Natural killer cell (primary cell): ENCODE data around the gene CGB1. TPM values are rescaled to one million over a fixed set of nuclear protein-coding genes. Genes with fewer than 3 reads are reported as not detected.

Experiments used
- ATAC-seq, 3 donors: fragments of 150-1000 bp in 2 of 3; fragments of 200-7000 bp in 1 of 3; cut with Tn5 transposase; 1 replicate in 1 of 3; 2 replicates in 2 of 3; pipeline ENCODE4 v1.10.0; 2021; ENCODE audit warnings: mild to moderate bottlenecking in 2 of 3, moderate library complexity in 2 of 3
- DNase-seq, 2 donors: peaks; one replicate each; pipeline versions ENCODE4 v3.0.0 to v3.0.0-alpha.2; 2013 to 2021; ENCODE audit warnings: mixed read lengths in 1 of 2
- H3K27ac ChIP-seq: one replicate; pipeline ENCODE4 v1.5.1; 2013; ENCODE audit warnings: mild to moderate bottlenecking, low read length
- H3K27me3 ChIP-seq: one replicate; pipeline ENCODE4 v1.6.1; 2013; ENCODE audit warnings: low read length; ENCODE audit not compliant: control insufficient read depth, insufficient read depth
- H3K36me3 ChIP-seq: one replicate; pipeline ENCODE4 v1.6.1; 2013; ENCODE audit warnings: low read length; ENCODE audit not compliant: control insufficient read depth, insufficient read depth
- H3K4me1 ChIP-seq: one replicate; pipeline ENCODE4 v1.6.1; 2013; ENCODE audit warnings: low read length; ENCODE audit not compliant: control insufficient read depth, insufficient read depth
- H3K4me3 ChIP-seq: one replicate; pipeline ENCODE4 v1.5.1; 2013; ENCODE audit warnings: low read length
- H3K9me3 ChIP-seq: one replicate; pipeline ENCODE4 v1.6.1; 2013; ENCODE audit warnings: low read length; ENCODE audit not compliant: control insufficient read depth, insufficient read depth
- H3K27ac Mint-ChIP-seq, 2 donors: one replicate each; pipeline ENCODE4 v1.8.0; 2022; ENCODE audit warnings: mild to moderate bottlenecking in 2 of 2, mixed read lengths in 2 of 2, moderate library complexity in 1 of 2
- H3K27me3 Mint-ChIP-seq, 2 donors: one replicate each; pipeline ENCODE4 v1.8.0; 2022; ENCODE audit warnings: low read depth in 2 of 2, mixed read lengths in 2 of 2
- H3K36me3 Mint-ChIP-seq: one replicate; pipeline ENCODE4 v1.8.0; 2022; ENCODE audit warnings: mixed read lengths
- H3K4me1 Mint-ChIP-seq, 2 donors: one replicate each; pipeline ENCODE4 v1.8.0; 2022; ENCODE audit warnings: mixed read lengths in 2 of 2
- H3K4me3 Mint-ChIP-seq: one replicate; pipeline ENCODE4 v1.8.0; 2022; ENCODE audit warnings: mild to moderate bottlenecking, moderate library complexity, mixed read lengths
- H3K9me3 Mint-ChIP-seq, 2 donors: one replicate each; pipeline ENCODE4 v1.8.0; 2022; ENCODE audit warnings: mixed read lengths in 2 of 2
- WGBS: methylation state at CpG from one replicate; pipeline ENCODE4 v1.1.7; 2013; ENCODE audit warnings: missing lambda C conversion rate; ENCODE audit not compliant: insufficient coverage; 5-methylcytosine and 5-hydroxymethylcytosine counted together
- intact Hi-C: fragments of 100-400 bp; cut with micrococcal nuclease; formaldehyde crosslinking; loops from one replicate; pipeline ENCODE4 v1.14.2; 2022
- total RNA-seq, 4 donors: library from RNA; stranded (reverse); fragments of 120-200 nt in 1 of 4; gene quantifications; one replicate each; pipeline versions ENCODE4 v1.2.3 to v1.2.4, GENCODE V29; 2013 to 2022
- TF ChIP-seq, protein P1 (sequence below): fragments of 200-600 bp; IDR thresholded peaks from one replicate; pipeline ENCODE4 v1.8.0; 2022; ENCODE audit warnings: antibody characterized with exemption

Gene CGB1
- total RNA-seq, 3 donors from 2014 or later (not counting 1 experiment from before 2014, with no cell fraction given), result not detected

DNA sequence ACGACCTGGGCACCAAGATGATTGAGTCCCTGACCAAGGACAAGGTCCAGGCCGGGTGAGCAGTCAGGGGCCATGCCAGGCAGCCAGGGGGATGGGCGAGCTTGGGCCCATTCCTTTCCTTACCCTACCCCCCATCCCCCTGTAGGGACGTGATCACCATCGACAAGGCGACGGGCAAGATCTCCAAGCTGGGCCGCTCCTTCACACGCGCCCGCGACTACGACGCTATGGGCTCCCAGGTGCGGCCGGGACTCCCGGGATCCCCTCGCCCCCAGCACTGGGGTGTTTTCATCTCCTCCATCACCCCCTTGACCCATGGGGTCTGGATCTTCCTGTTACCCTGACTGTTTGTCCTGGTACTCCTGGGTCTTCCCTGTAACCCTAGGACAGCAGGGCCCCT lies 26.9 kb downstream of the CGB1 start:
- peaks cover 45% of the 10 kb centered on the region for H3K36me3 ChIP-seq
- DNase-seq (no peak), ATAC-seq (no peak)
- no peaks in the 10 kb centered on the region for H3K27me3 ChIP-seq
- no peaks in the 10 kb centered on the region for H3K27me3 Mint-ChIP-seq
- H3K9me3 Mint-ChIP-seq, result no peaks in the 10 kb centered on the region
- no peak overlapping the region for H3K4me3 Mint-ChIP-seq
- 95% methylated on average over 18 of the region's 18 CpGs for WGBS
- no peak overlapping the region for H3K27ac Mint-ChIP-seq
- no peak overlapping the region for H3K27ac ChIP-seq
- H3K4me1 ChIP-seq, result no peaks in the 10 kb centered on the region
- H3K4me1 Mint-ChIP-seq, result no peaks in the 10 kb centered on the region
- no peak overlapping the region for H3K4me3 ChIP-seq
- intact Hi-C loops, result no loop called here
- TF ChIP-seq, protein P1, sequence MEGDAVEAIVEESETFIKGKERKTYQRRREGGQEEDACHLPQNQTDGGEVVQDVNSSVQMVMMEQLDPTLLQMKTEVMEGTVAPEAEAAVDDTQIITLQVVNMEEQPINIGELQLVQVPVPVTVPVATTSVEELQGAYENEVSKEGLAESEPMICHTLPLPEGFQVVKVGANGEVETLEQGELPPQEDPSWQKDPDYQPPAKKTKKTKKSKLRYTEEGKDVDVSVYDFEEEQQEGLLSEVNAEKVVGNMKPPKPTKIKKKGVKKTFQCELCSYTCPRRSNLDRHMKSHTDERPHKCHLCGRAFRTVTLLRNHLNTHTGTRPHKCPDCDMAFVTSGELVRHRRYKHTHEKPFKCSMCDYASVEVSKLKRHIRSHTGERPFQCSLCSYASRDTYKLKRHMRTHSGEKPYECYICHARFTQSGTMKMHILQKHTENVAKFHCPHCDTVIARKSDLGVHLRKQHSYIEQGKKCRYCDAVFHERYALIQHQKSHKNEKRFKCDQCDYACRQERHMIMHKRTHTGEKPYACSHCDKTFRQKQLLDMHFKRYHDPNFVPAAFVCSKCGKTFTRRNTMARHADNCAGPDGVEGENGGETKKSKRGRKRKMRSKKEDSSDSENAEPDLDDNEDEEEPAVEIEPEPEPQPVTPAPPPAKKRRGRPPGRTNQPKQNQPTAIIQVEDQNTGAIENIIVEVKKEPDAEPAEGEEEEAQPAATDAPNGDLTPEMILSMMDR, result no peak
- H3K36me3 Mint-ChIP-seq, result no peaks in the 10 kb centered on the region
- no peaks in the 10 kb centered on the region for H3K9me3 ChIP-seq

DNA sequence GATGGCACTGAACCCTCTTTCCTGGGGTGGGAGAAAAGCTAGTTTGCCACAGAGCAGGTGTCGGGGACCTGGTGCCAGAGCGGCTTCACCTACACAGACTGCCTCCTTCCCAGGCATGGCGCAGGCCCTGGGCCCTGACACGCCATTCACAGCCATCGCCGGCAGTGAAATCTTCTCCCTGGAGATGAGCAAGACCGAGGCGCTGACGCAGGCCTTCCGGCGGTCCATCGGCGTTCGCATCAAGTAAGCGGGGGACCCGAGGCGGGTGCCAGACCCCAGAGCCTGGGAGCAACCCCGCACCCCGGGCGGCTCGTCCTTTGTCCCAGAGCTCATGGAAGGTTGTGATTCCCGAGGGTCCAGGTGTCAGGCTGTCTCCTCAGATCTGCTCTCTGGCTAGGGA lies 29.8 kb downstream of the CGB1 start:
- Mint-ChIP-seq H3K27ac (no peak overlapping the region), H3K27me3 (no peaks in the 10 kb centered on the region), H3K36me3 (no peaks in the 10 kb centered on the region), H3K9me3 (no peaks in the 10 kb centered on the region), H3K4me3 (no peak overlapping the region), H3K4me1 (no peaks in the 10 kb centered on the region)
- TF ChIP-seq, protein P1, result no peak
- no peak for DNase-seq
- Histone ChIP-seq H3K27me3 (no peaks in the 10 kb centered on the region), H3K4me3 (no peak overlapping the region), H3K36me3 (peaks cover 55% of the 10 kb centered on the region), H3K9me3 (no peaks in the 10 kb centered on the region), H3K27ac (no peak overlapping the region), H3K4me1 (no peaks in the 10 kb centered on the region)
- no peak for ATAC-seq
- intact Hi-C loops, result no loop called here
- WGBS, result 98% methylated on average over 22 of the region's 22 CpGs

DNA sequence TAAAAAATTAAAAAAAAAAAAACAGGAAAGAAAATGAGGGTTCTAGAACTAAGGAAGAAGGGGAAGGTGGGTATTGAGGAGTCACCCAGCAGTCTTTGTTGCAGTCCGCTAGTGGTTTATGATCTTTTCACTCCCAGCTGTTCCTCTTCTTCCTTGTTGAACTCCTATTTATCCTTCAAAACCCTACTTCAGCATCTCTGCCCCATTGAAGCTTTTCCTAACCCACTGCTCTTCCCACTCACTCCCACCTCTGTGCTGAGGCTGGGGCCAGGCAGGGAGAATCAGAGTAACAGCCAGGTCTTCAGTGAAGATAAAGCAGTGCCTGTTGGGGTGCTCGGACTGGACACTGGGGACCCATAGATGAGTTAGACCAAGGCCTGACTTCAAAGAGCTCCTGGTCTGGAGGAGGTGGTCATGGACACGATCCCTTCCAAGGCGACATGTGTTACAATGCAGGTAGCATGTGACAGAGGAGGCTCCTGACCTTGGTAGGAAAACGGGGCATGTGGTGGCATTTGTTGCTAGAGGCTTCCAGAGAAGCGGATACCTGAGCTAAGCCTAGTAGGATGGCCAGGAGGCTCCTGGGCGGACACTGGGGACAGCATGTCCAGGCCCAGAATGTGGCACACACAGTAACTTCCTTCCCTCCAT lies 31.6 kb downstream of the CGB1 start:
- intact Hi-C loops, result no loop called here
- no peak overlapping the region for H3K27ac ChIP-seq
- no peak for ATAC-seq
- no peak overlapping the region for H3K4me3 ChIP-seq
- H3K4me3 Mint-ChIP-seq, result no peak overlapping the region
- no peaks in the 10 kb centered on the region for H3K9me3 Mint-ChIP-seq
- H3K9me3 ChIP-seq, result no peaks in the 10 kb centered on the region
- H3K27ac Mint-ChIP-seq, result no peak overlapping the region
- H3K27me3 Mint-ChIP-seq, result no peaks in the 10 kb centered on the region
- peaks cover 39% of the 10 kb centered on the region for H3K36me3 ChIP-seq
- DNase-seq, result no peak
- TF ChIP-seq, protein P1, result no peak
- H3K4me1 Mint-ChIP-seq, result no peaks in the 10 kb centered on the region
- no peaks in the 10 kb centered on the region for H3K4me1 ChIP-seq
- WGBS, result 96% methylated on average over 7 of the region's 7 CpGs
- no peaks in the 10 kb centered on the region for H3K27me3 ChIP-seq
- no peaks in the 10 kb centered on the region for H3K36me3 Mint-ChIP-seq

DNA sequence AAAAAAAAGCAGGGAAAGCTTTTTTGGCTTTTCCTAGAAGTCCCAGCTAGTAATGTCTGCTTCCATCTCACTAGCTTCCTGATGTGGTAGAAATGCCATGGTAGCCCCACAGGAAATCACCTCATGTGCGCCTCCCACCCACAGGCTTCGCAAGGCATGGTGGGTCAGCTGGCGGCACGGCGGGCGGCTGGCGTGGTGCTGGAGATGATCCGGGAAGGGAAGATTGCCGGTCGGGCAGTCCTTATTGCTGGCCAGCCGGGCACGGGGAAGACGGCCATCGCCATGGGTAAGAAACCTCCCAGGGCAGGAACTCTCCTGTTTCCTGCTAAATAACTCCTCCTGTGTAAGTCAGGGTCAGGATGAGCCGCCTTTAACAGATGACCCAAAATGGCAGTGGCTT lies 32.6 kb downstream of the CGB1 start:
- intact Hi-C loops, result no loop called here
- no peak overlapping the region for H3K4me3 ChIP-seq
- H3K27me3 Mint-ChIP-seq, result no peaks in the 10 kb centered on the region
- H3K9me3 ChIP-seq, result no peaks in the 10 kb centered on the region
- H3K27me3 ChIP-seq, result no peaks in the 10 kb centered on the region
- no peak for DNase-seq
- ATAC-seq, result no peak
- no peak overlapping the region for H3K27ac Mint-ChIP-seq
- no peaks in the 10 kb centered on the region for H3K4me1 ChIP-seq
- 96% methylated on average over 15 of the region's 15 CpGs for WGBS
- H3K9me3 Mint-ChIP-seq, result no peaks in the 10 kb centered on the region
- H3K36me3 Mint-ChIP-seq, result no peaks in the 10 kb centered on the region
- H3K27ac ChIP-seq, result no peak overlapping the region
- no peak overlapping the region for H3K4me3 Mint-ChIP-seq
- H3K4me1 Mint-ChIP-seq, result no peaks in the 10 kb centered on the region
- H3K36me3 ChIP-seq, result peaks cover 30% of the 10 kb centered on the region
- TF ChIP-seq, protein P1, result no peak
